Loucy (cell line): ENCODE data around the gene TNFRSF8.

Experiments used
- H2AFZ ChIP-seq: fragments of 200-600 bp; sonication (generic); 2 replicates; pipeline ENCODE4 v1.6.0; 2016; ENCODE audit warnings: antibody characterized with exemption, mild to moderate bottlenecking, low read length, moderate library complexity
- H3F3A ChIP-seq: fragments of 200-600 bp; 2 replicates; pipeline ENCODE4 v1.6.0; 2016; ENCODE audit warnings: antibody characterized with exemption, low read depth, mild to moderate bottlenecking
- H3K27me3 ChIP-seq: fragments of 200-600 bp; sonication (generic); 2 replicates; pipeline ENCODE4 v1.6.1; 2014; ENCODE audit warnings: low read length, mild to moderate bottlenecking; ENCODE audit not compliant: insufficient read depth, poor library complexity, severe bottlenecking
- H3K36me3 ChIP-seq: fragments of 200-600 bp; sonication (generic); 2 replicates; pipeline ENCODE4 v1.6.1; 2016; ENCODE audit warnings: low read length; ENCODE audit not compliant: insufficient read depth
- H3K4me1 ChIP-seq: fragments of 200-600 bp; sonication (generic); 2 replicates; pipeline ENCODE4 v1.5.1; 2014; ENCODE audit warnings: low read length, mild to moderate bottlenecking; ENCODE audit not compliant: insufficient read depth, poor library complexity, severe bottlenecking
- H3K4me2 ChIP-seq: fragments of 200-600 bp; sonication (generic); 2 replicates; pipeline ENCODE4 v1.6.0; 2014; ENCODE audit warnings: antibody characterized with exemption, low read length, low read depth, mild to moderate bottlenecking; ENCODE audit not compliant: poor library complexity, severe bottlenecking
- H3K4me3 ChIP-seq: fragments of 200-600 bp; sonication (generic); 2 replicates; pipeline ENCODE4 v1.5.1; 2014; ENCODE audit warnings: low read length, mild to moderate bottlenecking, mixed read lengths; ENCODE audit not compliant: poor library complexity, severe bottlenecking
- H3K79me2 ChIP-seq: fragments of 200-600 bp; sonication (generic); 2 replicates; pipeline ENCODE4 v1.6.1; 2014; ENCODE audit warnings: low read length; ENCODE audit not compliant: insufficient read depth
- H3K9ac ChIP-seq: fragments of 200-600 bp; sonication (generic); 2 replicates; pipeline ENCODE4 v1.6.0; 2014; ENCODE audit warnings: mild to moderate bottlenecking, low read depth, low read length, moderate library complexity; ENCODE audit not compliant: poor library complexity, severe bottlenecking
- H3K9me2 ChIP-seq: fragments of 200-600 bp; sonication (generic); replicated peaks from 2 replicates; pipeline ENCODE4 v1.6.1; 2016; ENCODE audit warnings: low read depth, low read length, mixed read lengths
- H3K9me3 ChIP-seq: fragments of 200-600 bp; sonication (generic); 2 replicates; pipeline ENCODE4 v1.6.1; 2014; ENCODE audit warnings: mild to moderate bottlenecking, antibody characterized with exemption, low read length, low read depth; ENCODE audit not compliant: insufficient read depth
- H4K20me1 ChIP-seq: fragments of 200-600 bp; sonication (generic); 2 replicates; pipeline ENCODE4 v1.6.0; 2014; ENCODE audit warnings: antibody characterized with exemption, low read length, mild to moderate bottlenecking; ENCODE audit not compliant: insufficient read depth, poor library complexity, severe bottlenecking
- EZH2phosphoT487 ChIP-seq: fragments of 200-600 bp; IDR thresholded peaks from 2 replicates; pipeline ENCODE4 v1.6.1; 2018; ENCODE audit warnings: antibody characterized with exemption, mild to moderate bottlenecking, moderate library complexity, borderline replicate concordance
- TF ChIP-seq, protein P1 (sequence below): fragments of 200-600 bp; sonication (generic); conservative IDR thresholded peaks from 2 replicates; pipeline ENCODE4 v1.5.1; 2014; ENCODE audit warnings: mild to moderate bottlenecking, antibody characterized with exemption, low read length

TNFRSF8 gene

DNA sequence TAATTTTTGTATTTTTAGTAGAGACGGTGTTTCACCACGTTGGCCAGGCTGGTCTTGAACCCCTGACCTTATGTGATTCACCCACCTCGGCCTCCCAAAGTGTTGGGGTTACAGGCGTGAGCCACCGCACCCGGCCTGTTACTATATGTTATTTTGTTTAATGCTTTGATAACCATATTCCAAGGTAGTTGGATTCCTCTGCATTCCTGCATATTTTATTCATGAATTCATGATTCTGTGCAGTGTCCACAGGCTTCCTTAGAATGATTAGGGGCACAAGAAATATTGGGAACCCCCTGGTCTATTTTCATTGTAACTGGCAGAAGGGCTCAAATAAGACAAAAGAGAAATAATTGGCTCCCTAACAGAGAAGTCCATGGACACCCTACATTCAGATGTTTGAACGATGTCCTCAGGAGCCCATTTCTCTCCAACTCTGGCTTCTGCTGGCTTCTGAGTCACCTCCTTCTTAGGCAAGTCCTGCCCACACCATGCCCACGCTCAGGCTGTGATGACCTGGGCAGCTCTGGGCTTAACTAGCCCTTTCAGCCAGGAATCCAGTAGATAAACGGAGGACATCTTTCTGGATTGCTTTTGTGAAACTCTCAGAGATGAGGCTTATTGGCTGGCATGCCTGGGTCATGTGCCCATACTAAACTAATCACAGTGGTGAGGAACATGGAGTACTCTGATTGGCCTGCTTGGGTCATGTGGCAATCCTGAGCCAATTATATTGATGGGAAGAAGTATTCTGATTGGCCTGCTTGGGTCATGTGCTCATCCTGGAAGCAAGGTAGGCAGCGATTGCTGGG is 32.6 kb downstream of the TNFRSF8 start:
- no peaks in the 10 kb centered on the region for H3K36me3 ChIP-seq
- H2AFZ ChIP-seq, result no peak overlapping the region
- TF ChIP-seq, protein P1, sequence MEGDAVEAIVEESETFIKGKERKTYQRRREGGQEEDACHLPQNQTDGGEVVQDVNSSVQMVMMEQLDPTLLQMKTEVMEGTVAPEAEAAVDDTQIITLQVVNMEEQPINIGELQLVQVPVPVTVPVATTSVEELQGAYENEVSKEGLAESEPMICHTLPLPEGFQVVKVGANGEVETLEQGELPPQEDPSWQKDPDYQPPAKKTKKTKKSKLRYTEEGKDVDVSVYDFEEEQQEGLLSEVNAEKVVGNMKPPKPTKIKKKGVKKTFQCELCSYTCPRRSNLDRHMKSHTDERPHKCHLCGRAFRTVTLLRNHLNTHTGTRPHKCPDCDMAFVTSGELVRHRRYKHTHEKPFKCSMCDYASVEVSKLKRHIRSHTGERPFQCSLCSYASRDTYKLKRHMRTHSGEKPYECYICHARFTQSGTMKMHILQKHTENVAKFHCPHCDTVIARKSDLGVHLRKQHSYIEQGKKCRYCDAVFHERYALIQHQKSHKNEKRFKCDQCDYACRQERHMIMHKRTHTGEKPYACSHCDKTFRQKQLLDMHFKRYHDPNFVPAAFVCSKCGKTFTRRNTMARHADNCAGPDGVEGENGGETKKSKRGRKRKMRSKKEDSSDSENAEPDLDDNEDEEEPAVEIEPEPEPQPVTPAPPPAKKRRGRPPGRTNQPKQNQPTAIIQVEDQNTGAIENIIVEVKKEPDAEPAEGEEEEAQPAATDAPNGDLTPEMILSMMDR, result no peak
- TF ChIP-seq EZH2phosphoT487, result no peak
- no peaks in the 10 kb centered on the region for H3K9me2 ChIP-seq
- H3K79me2 ChIP-seq, result no peaks in the 10 kb centered on the region
- H3K9me3 ChIP-seq, result no peaks in the 10 kb centered on the region
- no peaks in the 10 kb centered on the region for H3K4me1 ChIP-seq
- H4K20me1 ChIP-seq, result no peaks in the 10 kb centered on the region
- no peaks in the 10 kb centered on the region for H3F3A ChIP-seq
- H3K9ac ChIP-seq, result no peak overlapping the region
- H3K4me3 ChIP-seq, result no peak overlapping the region
- no peaks in the 10 kb centered on the region for H3K27me3 ChIP-seq
- no peak overlapping the region for H3K4me2 ChIP-seq

DNA sequence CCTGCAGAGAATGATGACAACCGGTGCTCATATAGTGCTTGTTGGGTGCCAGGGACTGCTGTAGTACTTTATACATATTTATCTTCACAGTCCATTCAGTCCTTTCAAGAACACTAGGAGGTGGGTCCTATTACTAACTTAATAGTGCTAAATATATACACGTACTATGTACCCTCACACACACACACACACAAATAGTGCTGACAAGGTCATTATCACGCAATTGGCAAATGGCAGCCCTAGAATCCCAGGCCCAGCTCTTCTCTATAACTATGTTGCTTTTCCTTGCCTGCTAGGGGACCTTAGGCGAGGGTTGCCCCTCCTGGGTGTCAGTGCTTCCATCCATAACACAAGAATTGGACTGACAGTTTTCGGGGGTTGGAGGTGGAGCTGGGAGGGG is 33.5 kb downstream of the TNFRSF8 start:
- Histone ChIP-seq H3K9me3 (no peaks in the 10 kb centered on the region), H3K4me2 (no peak overlapping the region), H3K9ac (no peak overlapping the region), H3K79me2 (no peaks in the 10 kb centered on the region), H3K27me3 (no peaks in the 10 kb centered on the region), H3K9me2 (no peaks in the 10 kb centered on the region), H3K36me3 (no peaks in the 10 kb centered on the region), H4K20me1 (no peaks in the 10 kb centered on the region), H3K4me3 (no peak overlapping the region), H3K4me1 (no peaks in the 10 kb centered on the region), H3F3A (no peaks in the 10 kb centered on the region), H2AFZ (no peak overlapping the region)
- TF ChIP-seq, protein P1, result no peak
- no peak for TF ChIP-seq EZH2phosphoT487

DNA sequence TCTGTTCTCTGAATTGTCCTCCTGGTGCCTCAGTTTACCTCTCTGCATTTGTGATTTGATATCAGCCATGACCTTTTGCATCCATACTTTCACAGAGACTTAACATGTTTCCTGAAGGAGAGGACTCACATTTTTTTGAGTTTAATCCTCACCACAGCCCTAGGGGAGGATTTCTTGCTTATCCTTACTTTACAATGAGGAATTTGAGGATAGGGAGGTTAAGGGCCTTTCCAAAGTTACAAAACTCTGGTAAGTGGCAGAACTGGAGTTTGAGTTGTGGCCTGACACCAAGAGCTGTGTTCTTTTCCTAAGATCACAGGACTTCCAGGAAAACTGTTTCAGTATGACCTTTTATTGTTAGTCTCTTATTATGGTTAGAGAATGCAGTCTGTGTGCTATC is 34.2 kb downstream of the TNFRSF8 start:
- Histone ChIP-seq H3K4me3 (no peak overlapping the region), H3K79me2 (no peaks in the 10 kb centered on the region), H3K4me1 (no peaks in the 10 kb centered on the region), H2AFZ (no peak overlapping the region), H3K4me2 (no peak overlapping the region), H3F3A (no peaks in the 10 kb centered on the region), H3K9me2 (no peaks in the 10 kb centered on the region), H3K9me3 (no peaks in the 10 kb centered on the region), H3K36me3 (no peaks in the 10 kb centered on the region), H4K20me1 (no peaks in the 10 kb centered on the region), H3K9ac (no peak overlapping the region), H3K27me3 (no peaks in the 10 kb centered on the region)
- no peak for TF ChIP-seq EZH2phosphoT487
- TF ChIP-seq, protein P1, result no peak
